Gastrocnemius medialis (tissue), 4 donors: Measurements from ENCODE around the gene EXOC3L4. TPM values are rescaled to one million over a fixed set of nuclear protein-coding genes. Genes with fewer than 3 reads are reported as not detected.
A peak's percentile ranks its signal among the peaks of the same experiment; 100 is the strongest.

Experiments used
- ATAC-seq, 2 donors: fragments of 150-250 bp; one replicate each; pipeline ENCODE4 v1.9.1; 2016
- DNase-seq, 2 donors: peaks; one replicate each; pipeline ENCODE4 v3.0.0-alpha.2; 2019
- H3K27ac ChIP-seq, 4 donors: fragments of 200-600 bp; sonication (generic); 1 replicate in 1 of 4; 2 replicates in 3 of 4; pipeline ENCODE4 v1.5.1; 2016 to 2018; ENCODE audit warnings: mild to moderate bottlenecking in 2 of 4, moderate library complexity in 1 of 4
- H3K27me3 ChIP-seq, 3 donors: fragments of 200-600 bp; sonication (generic) in 2 of 3; 1 replicate in 1 of 3; 2 replicates in 2 of 3; pipeline versions ENCODE4 v1.5.1 to v1.6.0; 2016 to 2019; ENCODE audit warnings: mild to moderate bottlenecking in 1 of 3, moderate library complexity in 1 of 3
- H3K36me3 ChIP-seq, 2 donors: fragments of 200-600 bp; sonication (generic) in 1 of 2; one replicate each; pipeline ENCODE4 v1.5.1; 2017 to 2018
- H3K4me1 ChIP-seq, 2 donors: fragments of 200-600 bp; sonication (generic) in 1 of 2; one replicate each; pipeline ENCODE4 v1.5.1; 2016 to 2017; ENCODE audit warnings: mild to moderate bottlenecking in 2 of 2
- H3K4me3 ChIP-seq, 4 donors: fragments of 200-600 bp; sonication (generic) in 3 of 4; 1 replicate in 1 of 4; 2 replicates in 3 of 4; pipeline ENCODE4 v1.5.1; 2016 to 2019; ENCODE audit warnings: mild to moderate bottlenecking in 2 of 4
- H3K9me3 ChIP-seq, 3 donors: fragments of 200-600 bp; sonication (generic) in 2 of 3; 1 replicate in 1 of 3; 2 replicates in 2 of 3; pipeline ENCODE4 v1.5.1; 2016 to 2019
- CTCF ChIP-seq, 5 experiments: fragments of 450-650 bp in 3 of 5; fragments of 200-600 bp in 2 of 5; sonication (generic) in 2 of 5; IDR thresholded peaks in 4 of 5; conservative IDR thresholded peaks in 1 of 5; 1 replicate in 4 of 5; 2 replicates in 1 of 5; pipeline ENCODE4 v1.5.1; 2016 to 2019; ENCODE audit warnings: antibody characterized with exemption in 5 of 5, mild to moderate bottlenecking in 3 of 5, moderate library complexity in 3 of 5
- POLR2A ChIP-seq, 2 donors: fragments of 450-650 bp; IDR thresholded peaks; one replicate each; pipeline ENCODE4 v1.6.1; 2017; ENCODE audit warnings: antibody characterized with exemption in 2 of 2, mild to moderate bottlenecking in 2 of 2, moderate library complexity in 2 of 2
- in situ Hi-C, 4 donors: fragments of 200-750 bp; cut with MboI; loops; one replicate each; pipeline versions ENCODE4 v1.15.0 to v1.8.0; 2017; ENCODE audit warnings: low sequenced_read_pairs in 4 of 4
- intact Hi-C: fragments of 100-400 bp; cut with DNase I; formaldehyde crosslinking; loops from one replicate; pipeline ENCODE4 v1.15.1; 2023; ENCODE audit warnings: low total_unique reads
- total RNA-seq, 4 donors: library from RNA; depleted of rRNA; stranded (reverse); fragments of >200 nt; gene quantifications; one replicate each; pipeline versions ENCODE4 v1.1.0 to v1.2.3, GENCODE V29; 2016

EXOC3L4 gene
- total RNA-seq, 4 donors from 2014 or later: 0.35 to 2.4 TPM; not detected in 2

DNA sequence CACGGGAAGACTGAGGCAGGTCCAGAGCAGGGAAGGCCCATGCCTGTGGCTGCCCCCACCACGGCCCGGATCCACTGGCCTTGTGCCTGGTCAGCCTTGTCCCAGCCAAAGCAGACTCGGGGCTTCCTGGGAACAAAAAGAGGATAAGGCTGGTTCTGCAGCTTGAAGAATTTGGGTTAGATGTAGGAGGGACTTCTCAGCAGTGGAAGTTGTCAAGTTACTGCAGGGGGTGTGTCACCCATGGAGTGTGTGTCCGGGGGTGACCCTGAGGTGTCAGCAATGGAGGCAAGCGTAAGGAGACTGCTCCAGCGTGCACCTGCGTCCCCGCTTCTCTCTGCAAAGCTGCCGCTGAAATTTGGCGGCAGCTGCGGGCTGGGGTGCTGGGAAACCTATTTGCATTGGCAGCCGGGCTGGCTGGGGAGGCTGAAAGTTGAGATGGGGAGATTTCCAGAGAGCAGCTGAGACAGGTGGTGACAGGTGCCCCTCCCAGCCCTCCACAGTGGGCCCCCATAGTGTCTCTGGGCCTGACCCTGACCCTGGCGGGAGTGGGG, 16.2 kb downstream of the EXOC3L4 start:
- DNase-seq (peak in 1 of 2 donors; percentile 67), ATAC-seq (peak in 1 of 2 donors; percentile 52)
- in situ Hi-C loops: no loop called here
- peak overlapping the region in 1 of 4 donors; percentile 21 for H3K4me3 ChIP-seq
- no peaks in the 10 kb centered on the region for H3K36me3 ChIP-seq
- H3K27me3 ChIP-seq: no peaks in the 10 kb centered on the region
- intact Hi-C loops: no loop called here
- peak overlapping the region; percentile 57 to 74 (median 62) for H3K27ac ChIP-seq
- H3K4me1 ChIP-seq: peaks cover 28 to 35% of the 10 kb centered on the region in 2 donors
- H3K9me3 ChIP-seq: no peaks in the 10 kb centered on the region
- TF ChIP-seq POLR2A (IDR thresholded peaks at IDR 0.05) (no peak), CTCF (IDR thresholded peaks at IDR 0.05 in 4 of 5, conservative IDR thresholded peaks at IDR 0.05 in 1 of 5) (no peak)

- Histone ChIP-seq H3K4me3 (no peak overlapping the region), H3K4me1 (peaks cover 28 to 35% of the 10 kb centered on the region in 2 donors), H3K27me3 (no peaks in the 10 kb centered on the region), H3K9me3 (no peaks in the 10 kb centered on the region), H3K36me3 (no peaks in the 10 kb centered on the region), H3K27ac (peak overlapping the region; percentile 7 to 74 (median 36))
- intact Hi-C loops: no loop called here
- DNase-seq (no peak), ATAC-seq (peak in 1 of 2 donors; percentile 35)
- no peak for TF ChIP-seq CTCF (IDR thresholded peaks at IDR 0.05 in 4 of 5, conservative IDR thresholded peaks at IDR 0.05 in 1 of 5)
- TF ChIP-seq POLR2A (IDR thresholded peaks at IDR 0.05): no peak
- in situ Hi-C loops: no loop called here
Observed at GRCh38 chr14:103111232-103111868, 16.8 kb downstream of the EXOC3L4 start.

DNA sequence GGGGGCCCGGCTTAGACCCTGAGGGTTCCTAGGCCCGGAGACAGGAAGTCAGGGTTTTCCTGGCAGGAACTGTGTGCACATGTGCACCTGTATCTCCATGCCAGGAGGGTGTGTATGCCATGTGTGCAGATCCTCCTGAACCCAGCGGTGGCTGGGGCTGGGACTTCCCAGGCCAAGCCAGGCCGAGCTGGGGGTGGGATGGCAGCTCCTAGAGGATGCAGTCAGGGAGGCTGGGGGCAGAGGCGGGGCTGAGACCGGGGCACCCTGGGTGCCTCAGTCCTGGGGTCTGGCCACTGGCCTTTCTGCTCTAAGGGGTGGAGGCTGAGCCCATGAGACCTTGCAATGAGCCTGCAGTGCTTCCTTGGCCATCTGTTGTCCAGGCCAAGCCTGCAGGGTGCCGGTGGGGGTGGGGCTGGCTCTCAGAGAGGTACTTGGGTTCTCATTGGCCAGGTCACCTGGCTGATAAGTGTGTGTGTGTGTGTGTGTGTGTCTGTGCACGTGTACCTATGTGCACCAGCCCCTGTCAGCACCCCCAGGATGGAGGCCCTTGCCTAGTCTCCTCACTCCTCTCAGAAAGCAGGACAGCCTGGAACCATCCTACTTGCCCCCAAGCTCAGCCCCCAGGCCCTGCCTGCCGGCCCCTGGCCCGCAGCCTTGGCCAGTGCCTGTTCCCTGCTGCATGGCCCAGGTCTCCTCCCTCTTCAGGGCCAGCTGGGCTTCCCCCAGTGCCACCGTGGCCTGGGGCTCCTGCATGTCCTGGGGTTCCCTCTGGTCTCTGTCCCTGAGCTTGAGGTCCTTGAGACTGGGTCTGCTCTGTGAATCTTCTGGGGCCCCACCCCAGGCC, 18.1 kb downstream of the EXOC3L4 start:
- Histone ChIP-seq H3K36me3 (no peaks in the 10 kb centered on the region), H3K27ac (peak overlapping the region in 1 of 4 donors; percentile 74), H3K27me3 (no peaks in the 10 kb centered on the region), H3K9me3 (no peaks in the 10 kb centered on the region), H3K4me1 (peaks cover 28 to 35% of the 10 kb centered on the region in 2 donors), H3K4me3 (no peak overlapping the region)
- in situ Hi-C loops: no loop called here
- intact Hi-C loops: no loop called here
- no peak for ATAC-seq
- TF ChIP-seq POLR2A (IDR thresholded peaks at IDR 0.05) (no peak), CTCF (IDR thresholded peaks at IDR 0.05 in 4 of 5, conservative IDR thresholded peaks at IDR 0.05 in 1 of 5) (no peak)
- DNase-seq: no peak

DNA sequence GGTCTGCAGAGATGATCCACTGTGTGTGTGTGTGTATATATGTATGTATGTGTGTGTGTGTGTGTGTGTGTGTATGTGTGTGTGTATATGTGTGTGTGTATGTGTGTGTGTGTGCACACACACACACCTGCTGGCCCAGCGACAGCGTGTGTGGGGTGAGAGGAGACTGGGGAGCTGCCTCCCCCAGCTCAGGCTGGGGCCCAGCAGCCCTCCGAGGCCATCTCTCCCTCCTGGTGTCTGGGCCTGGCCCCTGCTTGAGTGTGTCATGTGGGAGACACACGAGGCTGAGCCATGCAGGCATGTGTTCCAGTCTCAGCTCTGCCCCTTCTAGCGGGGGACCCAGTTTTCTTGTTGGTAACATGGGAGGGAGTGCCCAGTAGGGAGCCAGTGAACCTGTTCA, 18.8 kb downstream of the EXOC3L4 start:
- no peaks in the 10 kb centered on the region for H3K27me3 ChIP-seq
- no peak overlapping the region for H3K27ac ChIP-seq
- DNase-seq (no peak), ATAC-seq (no peak)
- in situ Hi-C loops (no loop called here), intact Hi-C loops (no loop called here)
- no peak overlapping the region for H3K4me3 ChIP-seq
- H3K4me1 ChIP-seq: peaks cover 32 to 38% of the 10 kb centered on the region in 2 donors
- no peaks in the 10 kb centered on the region for H3K9me3 ChIP-seq
- H3K36me3 ChIP-seq: no peaks in the 10 kb centered on the region
- TF ChIP-seq CTCF (IDR thresholded peaks at IDR 0.05 in 4 of 5, conservative IDR thresholded peaks at IDR 0.05 in 1 of 5) (no peak), POLR2A (IDR thresholded peaks at IDR 0.05) (no peak)
